ENCODE results near the gene SERINC5.
"Not testable (repeated sequence)": the region's sequence is repeated elsewhere in the genome, so short reads cannot be mapped to it uniquely, and the experiment has no call there.

Gene SERINC5

DNA sequence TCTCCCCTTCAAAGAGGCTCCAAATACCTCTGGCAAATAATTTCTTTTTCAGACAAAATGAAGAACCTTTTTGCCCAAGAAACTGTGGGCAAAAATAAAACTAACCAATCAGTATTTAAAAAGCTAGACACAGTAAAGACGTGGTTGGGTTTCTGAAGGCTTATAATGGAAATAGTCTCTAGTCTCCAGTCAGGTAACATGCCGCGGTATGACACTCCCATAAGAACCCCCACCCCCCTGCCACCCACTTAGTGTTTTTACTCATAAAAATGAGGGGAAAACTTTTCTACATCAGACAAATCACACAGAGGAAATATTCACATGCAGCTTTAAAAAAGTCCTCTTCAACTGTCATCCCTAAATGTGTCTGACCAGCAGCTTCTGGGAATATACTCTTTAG lies 115.4 kb downstream of the SERINC5 start:
- DNase-seq (ENCODE audit: low read depth in 2 of 2, low spot score in 1 of 2): no peak

DNA sequence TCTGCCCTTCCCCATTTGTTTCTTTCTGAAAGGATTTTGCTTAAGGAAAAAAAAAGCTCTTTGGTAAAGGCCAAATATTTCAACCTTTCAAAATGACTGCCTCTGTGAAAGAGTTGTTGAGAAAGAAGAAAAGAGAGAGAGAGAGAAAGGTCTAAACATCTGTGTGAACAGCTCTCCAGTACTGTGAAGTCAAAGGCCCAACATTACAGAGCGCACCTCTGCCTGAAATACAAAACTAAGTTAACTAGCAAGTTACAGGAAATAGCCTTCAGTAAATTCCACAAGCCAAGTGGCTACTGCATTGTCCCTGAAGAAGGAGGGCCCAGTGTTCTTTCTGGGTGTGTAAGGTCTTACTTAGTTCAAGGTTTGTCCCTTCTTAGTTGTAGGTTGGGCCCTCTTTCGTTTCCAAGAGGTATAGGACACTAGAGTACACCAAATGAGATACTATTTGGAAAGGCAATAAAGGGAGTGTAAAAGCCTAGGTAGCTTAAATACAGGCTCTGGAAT lies 116.3 kb downstream of the SERINC5 start:
- DNase-seq (ENCODE audit: low read depth in 2 of 2, low spot score in 1 of 2): no peak

DNA sequence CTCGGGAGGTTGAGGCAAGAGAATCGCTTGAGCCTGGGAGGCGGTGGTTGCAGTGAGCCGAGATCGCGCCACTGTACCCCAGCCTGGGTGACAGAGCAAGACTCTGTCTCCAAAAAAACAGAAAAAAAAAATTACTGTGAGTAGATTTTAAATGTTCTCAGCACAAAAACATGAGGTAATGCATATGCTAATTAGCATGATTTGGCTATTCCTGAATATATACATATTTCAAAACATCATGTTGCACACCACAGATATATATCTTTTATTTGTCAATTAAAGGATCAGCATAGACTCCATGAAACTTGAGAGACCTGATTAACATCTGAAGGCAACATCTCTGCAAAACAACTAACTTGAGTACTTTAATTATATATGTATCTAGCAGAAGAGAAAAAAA lies 117.4 kb downstream of the SERINC5 start:
- no peak for DNase-seq (ENCODE audit: low read depth in 2 of 2, low spot score in 1 of 2)

DNA sequence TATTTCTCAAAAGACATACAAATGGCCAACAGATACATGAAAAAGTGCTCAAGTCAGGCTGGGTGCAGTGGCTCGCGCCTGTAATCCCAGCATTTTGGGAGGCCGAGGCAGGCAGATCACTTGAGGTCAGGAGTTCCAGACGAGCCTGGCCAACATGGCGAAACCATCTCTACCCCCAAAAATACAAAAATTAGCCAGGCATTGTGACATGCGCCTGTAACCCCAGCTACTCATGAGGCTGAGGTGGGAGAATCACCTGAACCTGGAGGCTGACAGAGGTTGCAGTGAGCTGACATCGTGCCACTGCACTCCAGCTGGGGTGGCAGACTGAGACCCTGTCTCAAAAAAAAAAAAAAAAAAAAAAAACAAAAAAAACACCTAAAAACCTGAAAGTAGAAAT lies 119.0 kb downstream of the SERINC5 start:
- DNase-seq (ENCODE audit: low read depth in 2 of 2, low spot score in 1 of 2): not testable (repeated sequence)

- DNase-seq (ENCODE audit: low read depth in 2 of 2, low spot score in 1 of 2): no peak
These were observed 121.0 kb downstream of the SERINC5 start for GRCh38 chr5:80134876-80135275.

DNA sequence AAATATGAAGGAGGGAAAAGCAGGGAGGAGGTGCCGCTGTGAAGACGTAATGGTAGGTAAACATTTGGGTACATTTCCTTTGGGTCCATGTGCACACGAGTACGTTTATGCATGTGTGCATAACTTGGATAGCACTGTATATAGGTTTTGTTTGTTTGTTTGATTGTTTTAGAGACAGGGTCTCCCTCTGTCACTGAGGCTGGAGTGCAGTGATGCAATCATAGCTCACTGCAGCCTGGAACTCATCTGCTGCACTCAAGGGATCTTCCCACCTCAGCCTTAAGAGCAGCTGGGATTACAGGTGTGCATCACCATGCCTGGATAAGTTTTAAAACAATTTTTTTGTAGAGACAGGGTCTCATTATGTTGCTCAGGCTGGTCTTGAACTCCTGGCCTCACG lies 126.7 kb downstream of the SERINC5 start:
- DNase-seq (ENCODE audit: low read depth in 2 of 2, low spot score in 1 of 2): no peak

GRCh38 chr5:80128141-80128540 lies 127.7 kb downstream of the SERINC5 start:
- DNase-seq (ENCODE audit: low read depth in 2 of 2, low spot score in 1 of 2): no peak

DNA sequence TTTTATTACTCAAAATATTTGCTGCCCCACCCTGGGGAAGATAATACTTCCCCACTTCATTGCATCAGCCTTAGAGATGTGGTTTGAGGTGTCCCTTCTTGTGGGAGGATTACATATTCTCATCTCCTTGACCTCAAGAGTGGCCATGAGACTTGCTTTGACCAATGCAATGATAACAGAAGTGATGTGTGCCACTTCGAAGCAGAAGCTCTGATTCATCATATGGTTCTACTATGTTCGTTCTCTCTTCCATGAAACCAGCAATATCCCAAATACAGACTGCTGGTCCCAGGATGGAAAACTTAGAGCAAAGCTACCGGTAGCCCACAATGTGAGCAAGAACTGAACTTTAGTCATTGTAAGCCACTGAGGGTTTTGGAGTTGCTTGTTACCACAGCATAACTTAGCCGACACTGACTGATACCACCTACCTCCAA lies 128.7 kb downstream of the SERINC5 start:
- DNase-seq (ENCODE audit: low read depth in 2 of 2, low spot score in 1 of 2): no peak

- DNase-seq (ENCODE audit: low read depth in 2 of 2, low spot score in 1 of 2): no peak
These were observed 129.8 kb downstream of the SERINC5 start for GRCh38 chr5:80125962-80126480.

DNA sequence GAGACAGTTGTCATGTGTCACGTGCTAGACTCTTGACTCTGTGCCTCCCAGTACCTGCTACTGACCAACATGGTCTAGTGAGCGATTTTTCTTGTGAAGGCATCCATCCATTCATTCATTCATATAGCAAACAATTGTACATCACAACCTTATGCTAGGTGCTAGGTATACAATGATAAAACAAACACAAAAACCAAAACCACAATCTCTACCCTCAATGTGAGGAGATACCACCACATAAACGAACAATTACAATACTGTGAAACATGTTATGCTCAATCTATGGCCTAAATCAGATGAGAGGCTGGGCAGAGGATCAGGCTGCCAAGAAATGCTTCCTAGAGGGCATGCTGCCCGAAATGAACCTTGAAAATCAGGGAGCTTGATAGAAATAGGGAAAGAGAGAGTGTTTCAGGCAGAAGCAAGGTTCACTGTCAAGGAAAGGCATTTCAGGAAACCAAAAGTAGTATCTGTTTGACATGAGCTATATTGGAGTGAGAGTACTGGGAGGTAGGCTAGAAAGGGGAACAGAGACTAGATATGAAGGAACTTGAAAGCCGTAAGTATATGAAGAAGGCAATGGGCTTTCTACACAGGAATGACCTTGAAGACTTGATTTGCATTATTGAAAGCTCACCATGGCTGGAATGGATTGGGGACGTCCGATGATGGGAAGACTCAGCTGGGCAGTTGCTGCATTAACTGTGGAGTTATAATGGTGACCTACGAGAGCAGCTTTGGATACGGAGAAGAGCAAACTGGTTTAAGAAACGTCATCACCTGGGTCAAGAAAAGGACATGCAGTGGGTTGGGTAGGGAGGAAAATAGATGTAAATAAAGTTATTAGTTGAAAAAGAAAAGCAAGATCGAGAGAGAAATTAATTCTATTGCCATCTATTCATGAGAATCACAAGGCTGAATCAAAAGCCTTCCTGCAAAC lies 130.6 kb downstream of the SERINC5 start:
- DNase-seq (ENCODE audit: low read depth in 2 of 2, low spot score in 1 of 2): no peak

GRCh38 chr5:80124121-80124918 lies 131.5 kb downstream of the SERINC5 start:
- no peak for DNase-seq (ENCODE audit: low read depth in 2 of 2, low spot score in 1 of 2)

GRCh38 chr5:80122579-80122978 lies 133.3 kb downstream of the SERINC5 start:
- no peak for DNase-seq (ENCODE audit: low read depth in 2 of 2, low spot score in 1 of 2)

DNA sequence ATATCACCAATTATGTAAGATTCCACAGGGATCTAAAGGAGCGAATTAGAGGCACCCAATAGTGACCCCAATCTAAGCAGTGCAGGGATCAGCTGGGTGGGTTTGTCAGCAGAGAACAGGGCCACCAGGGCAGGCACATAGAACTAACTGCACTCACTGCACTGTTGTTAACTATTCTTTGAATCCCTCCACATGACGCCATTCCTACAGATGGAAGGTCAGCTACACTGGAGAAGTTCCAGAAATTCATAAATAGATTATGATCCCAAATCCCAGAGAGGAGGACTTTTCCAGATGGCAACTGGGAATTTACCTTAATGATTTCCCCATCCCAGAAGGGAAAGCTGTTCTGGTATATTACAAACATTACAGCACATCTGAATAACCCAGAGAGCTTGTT lies 136.5 kb downstream of the SERINC5 start:
- DNase-seq (ENCODE audit: low read depth in 2 of 2, low spot score in 1 of 2): no peak

GRCh38 chr5:80117446-80117845 lies 138.4 kb downstream of the SERINC5 start:
- DNase-seq (ENCODE audit: low read depth in 2 of 2, low spot score in 1 of 2): no peak

- DNase-seq (ENCODE audit: low read depth in 2 of 2, low spot score in 1 of 2): no peak
These were observed 139.4 kb downstream of the SERINC5 start for GRCh38 chr5:80116465-80116864.

GRCh38 chr5:80116000-80116399 lies 139.8 kb downstream of the SERINC5 start:
- DNase-seq (ENCODE audit: low read depth in 2 of 2, low spot score in 1 of 2): no peak

- DNase-seq (ENCODE audit: low read depth in 2 of 2, low spot score in 1 of 2): no peak
These were observed 141.0 kb downstream of the SERINC5 start for GRCh38 chr5:80114860-80115259.

DNA sequence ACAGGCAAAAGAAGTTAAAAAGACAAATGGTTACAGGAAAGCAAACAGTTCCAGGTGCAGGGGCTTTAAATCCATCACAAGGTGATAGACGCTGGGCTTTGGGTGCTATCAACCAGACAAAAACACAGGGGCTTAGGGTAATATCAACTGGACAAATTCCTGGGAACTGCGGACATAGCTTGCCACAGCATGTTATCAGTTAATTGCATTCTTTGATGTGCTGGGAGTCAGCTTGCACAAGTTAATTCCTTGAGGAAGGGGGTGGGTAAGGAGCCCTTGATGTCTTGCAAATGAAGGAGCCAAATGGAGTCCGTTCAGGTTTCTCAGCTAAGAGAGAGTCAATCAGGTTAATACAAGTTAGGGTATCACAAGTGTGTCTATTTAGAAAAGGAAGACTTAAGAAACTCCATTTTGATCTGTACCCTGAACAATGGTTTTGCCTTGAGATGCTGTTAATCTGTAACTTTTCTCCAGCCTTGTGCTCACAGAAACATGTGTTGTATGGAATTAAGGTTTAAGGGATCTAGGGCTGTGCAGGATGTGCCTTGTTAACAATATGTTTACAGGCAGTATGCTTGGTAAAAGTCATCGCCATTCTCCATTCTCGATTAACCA lies 144.4 kb downstream of the SERINC5 start:
- DNase-seq (ENCODE audit: low read depth in 2 of 2, low spot score in 1 of 2): not testable (repeated sequence)

- DNase-seq (ENCODE audit: low read depth in 2 of 2, low spot score in 1 of 2): no peak
These were observed 146.0 kb downstream of the SERINC5 start for GRCh38 chr5:80109646-80110478.

DNA sequence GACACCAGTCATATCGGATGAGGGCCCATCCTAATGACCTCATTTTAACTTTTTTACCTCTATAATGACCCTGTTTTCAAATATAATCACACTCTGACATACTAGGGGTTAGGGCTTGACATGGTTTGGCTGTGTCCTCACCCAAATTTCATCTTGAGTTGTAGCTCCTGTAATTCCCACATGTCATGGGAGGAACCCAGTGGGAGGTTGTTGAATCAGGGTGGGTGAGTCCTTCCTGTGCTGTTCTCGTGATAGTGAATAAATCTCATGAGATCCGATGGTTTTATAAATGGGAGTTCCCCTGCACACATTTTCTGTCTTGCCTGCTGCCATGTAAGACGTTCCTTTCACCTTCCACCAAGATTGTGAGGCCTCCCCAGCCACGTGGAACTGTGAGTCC lies 148.9 kb downstream of the SERINC5 start:
- no peak for DNase-seq (ENCODE audit: low read depth in 2 of 2, low spot score in 1 of 2)
